Measurements from ENCODE around the gene ABHD12.
"Not testable (repeated sequence)": the region's sequence is repeated elsewhere in the genome, so short reads cannot be mapped to it uniquely, and the experiment has no call there.

Gene ABHD12

GRCh38 chr20:25338112-25339023 lies 52.3 kb downstream of the ABHD12 start:
- H2AFZ ChIP-seq (ENCODE audit: insufficient read depth, low read length, poor library complexity) = no peak overlapping the region
- H4K91ac ChIP-seq (ENCODE audit: low read depth, low read length) = no peak overlapping the region
- H3K23ac ChIP-seq (ENCODE audit: low read length) = no peak overlapping the region
- no peaks in the 10 kb centered on the region for H3K9me3 ChIP-seq (ENCODE audit: insufficient read depth, low read depth, low read length)
- peaks cover 19 to 22% of the 10 kb centered on the region in 2 experiments for H3K4me1 ChIP-seq (ENCODE audit: control insufficient read depth in 1 of 2, insufficient read depth in 2 of 2, low read length in 2 of 2)
- peak overlapping the region; percentile 50 for H3K4ac ChIP-seq (ENCODE audit: low read depth, low read length)
- no peak overlapping the region for H4K8ac ChIP-seq (ENCODE audit: low read depth, low read length)
- H3K4me3 ChIP-seq (ENCODE audit: low read depth, low read length) = no peak overlapping the region
- H3K36me3 ChIP-seq (ENCODE audit: control insufficient read depth in 1 of 2, insufficient read depth in 2 of 2, low read length in 2 of 2) = peaks cover 7% of the 10 kb centered on the region in 2 experiments
- no peak overlapping the region for H2AK5ac ChIP-seq (ENCODE audit: low read length)
- H3K79me1 ChIP-seq (ENCODE audit: low read length) = no peaks in the 10 kb centered on the region
- H3K27ac ChIP-seq (ENCODE audit: low read depth, low read length) = no peak overlapping the region
- H3K18ac ChIP-seq (ENCODE audit: low read length) = peak overlapping the region; percentile 85
- DNase-seq = no peak
- H3K79me2 ChIP-seq (ENCODE audit: control insufficient read depth, insufficient read depth, low read length, poor library complexity) = peaks cover 2% of the 10 kb centered on the region
- no peak overlapping the region for H3K4me2 ChIP-seq (ENCODE audit: low read length)
- no peak overlapping the region for H3K9ac ChIP-seq (ENCODE audit: low read length)
- H4K12ac ChIP-seq (ENCODE audit: low read depth, low read length) = no peak overlapping the region
- no CpG with 5 or more reads among the region's 11 CpGs for WGBS (ENCODE audit: extremely low coverage, insufficient coverage, insufficient read length)
- no peaks in the 10 kb centered on the region for H3K27me3 ChIP-seq (ENCODE audit: insufficient read depth, low read length)
- H2BK120ac ChIP-seq (ENCODE audit: insufficient read depth, low read length, poor library complexity) = no peak overlapping the region
- no peak overlapping the region for H3K14ac ChIP-seq (ENCODE audit: low read length)
- H2BK5ac ChIP-seq (ENCODE audit: low read depth, low read length, poor library complexity) = no peak overlapping the region
- H2BK12ac ChIP-seq (ENCODE audit: low read length) = no peak overlapping the region

- Histone ChIP-seq H3K27ac (ENCODE audit: low read depth, low read length) (no peak overlapping the region), H4K91ac (ENCODE audit: low read depth, low read length) (no peak overlapping the region), H4K8ac (ENCODE audit: low read depth, low read length) (no peak overlapping the region), H3K14ac (ENCODE audit: low read length) (no peak overlapping the region), H4K12ac (ENCODE audit: low read depth, low read length) (no peak overlapping the region), H3K36me3 (ENCODE audit: control insufficient read depth in 1 of 2, insufficient read depth in 2 of 2, low read length in 2 of 2) (peaks cover 7% of the 10 kb centered on the region in 2 experiments), H3K9ac (ENCODE audit: low read length) (no peak overlapping the region), H3K79me1 (ENCODE audit: low read length) (no peaks in the 10 kb centered on the region), H2AK5ac (ENCODE audit: low read length) (no peak overlapping the region), H2AFZ (ENCODE audit: insufficient read depth, low read length, poor library complexity) (no peak overlapping the region), H2BK5ac (ENCODE audit: low read depth, low read length, poor library complexity) (peak overlapping the region; percentile 23), H3K18ac (ENCODE audit: low read length) (peak overlapping the region; percentile 4), H3K4me1 (ENCODE audit: control insufficient read depth in 1 of 2, insufficient read depth in 2 of 2, low read length in 2 of 2) (peaks cover 14 to 16% of the 10 kb centered on the region in 2 experiments), H2BK12ac (ENCODE audit: low read length) (no peak overlapping the region), H3K4ac (ENCODE audit: low read depth, low read length) (no peak overlapping the region), H3K23ac (ENCODE audit: low read length) (no peak overlapping the region), H3K79me2 (ENCODE audit: control insufficient read depth, insufficient read depth, low read length, poor library complexity) (no peaks in the 10 kb centered on the region), H2BK120ac (ENCODE audit: insufficient read depth, low read length, poor library complexity) (no peak overlapping the region), H3K4me2 (ENCODE audit: low read length) (no peak overlapping the region), H3K27me3 (ENCODE audit: insufficient read depth, low read length) (no peaks in the 10 kb centered on the region), H3K4me3 (ENCODE audit: low read depth, low read length) (no peak overlapping the region), H3K9me3 (ENCODE audit: insufficient read depth, low read depth, low read length) (no peaks in the 10 kb centered on the region)
- peak in 1 of 2 donors; percentile 56 for DNase-seq
- no CpG with 5 or more reads among the region's 17 CpGs for WGBS (ENCODE audit: extremely low coverage, insufficient coverage, insufficient read length)
These were observed 53.8 kb downstream of the ABHD12 start for GRCh38 chr20:25336561-25337422.

- not testable (repeated sequence) for H2BK5ac ChIP-seq (ENCODE audit: low read depth, low read length, poor library complexity); H3K9ac ChIP-seq (ENCODE audit: low read length); H3K27me3 ChIP-seq (ENCODE audit: insufficient read depth, low read length); H2AK5ac ChIP-seq (ENCODE audit: low read length); H3K4ac ChIP-seq (ENCODE audit: low read depth, low read length); H3K4me3 ChIP-seq (ENCODE audit: low read depth, low read length); H4K91ac ChIP-seq (ENCODE audit: low read depth, low read length); H3K79me1 ChIP-seq (ENCODE audit: low read length); H3K27ac ChIP-seq (ENCODE audit: low read depth, low read length); H3K79me2 ChIP-seq (ENCODE audit: control insufficient read depth, insufficient read depth, low read length, poor library complexity); H2BK12ac ChIP-seq (ENCODE audit: low read length); H3K23ac ChIP-seq (ENCODE audit: low read length); H3K36me3 ChIP-seq (ENCODE audit: control insufficient read depth in 1 of 2, insufficient read depth in 2 of 2, low read length in 2 of 2); H3K18ac ChIP-seq (ENCODE audit: low read length); H3K14ac ChIP-seq (ENCODE audit: low read length); H3K9me3 ChIP-seq (ENCODE audit: insufficient read depth, low read depth, low read length); H4K12ac ChIP-seq (ENCODE audit: low read depth, low read length); H2BK120ac ChIP-seq (ENCODE audit: insufficient read depth, low read length, poor library complexity); H2AFZ ChIP-seq (ENCODE audit: insufficient read depth, low read length, poor library complexity); H4K8ac ChIP-seq (ENCODE audit: low read depth, low read length); H3K4me2 ChIP-seq (ENCODE audit: low read length); DNase-seq
- WGBS (ENCODE audit: extremely low coverage, insufficient coverage, insufficient read length) = no CpG with 5 or more reads among the region's 1 CpG
- peaks cover 10 to 11% of the 10 kb centered on the region in 2 experiments for H3K4me1 ChIP-seq (ENCODE audit: control insufficient read depth in 1 of 2, insufficient read depth in 2 of 2, low read length in 2 of 2)
These were observed 55.7 kb downstream of the ABHD12 start for GRCh38 chr20:25334972-25335371.

- Histone ChIP-seq H2BK12ac (ENCODE audit: low read length) (no peak overlapping the region), H3K36me3 (ENCODE audit: control insufficient read depth in 1 of 2, insufficient read depth in 2 of 2, low read length in 2 of 2) (peaks cover 0 to 5% of the 10 kb centered on the region in 2 experiments), H3K27ac (ENCODE audit: low read depth, low read length) (no peak overlapping the region), H3K4ac (ENCODE audit: low read depth, low read length) (peak overlapping the region; percentile 16), H3K14ac (ENCODE audit: low read length) (no peak overlapping the region), H2AK5ac (ENCODE audit: low read length) (no peak overlapping the region), H2AFZ (ENCODE audit: insufficient read depth, low read length, poor library complexity) (no peak overlapping the region), H4K8ac (ENCODE audit: low read depth, low read length) (no peak overlapping the region), H3K79me2 (ENCODE audit: control insufficient read depth, insufficient read depth, low read length, poor library complexity) (peaks cover 4% of the 10 kb centered on the region), H3K4me2 (ENCODE audit: low read length) (no peak overlapping the region), H3K9ac (ENCODE audit: low read length) (no peak overlapping the region), H3K79me1 (ENCODE audit: low read length) (peaks cover 2% of the 10 kb centered on the region), H3K27me3 (ENCODE audit: insufficient read depth, low read length) (no peaks in the 10 kb centered on the region), H3K9me3 (ENCODE audit: insufficient read depth, low read depth, low read length) (no peaks in the 10 kb centered on the region), H3K4me3 (ENCODE audit: low read depth, low read length) (peak overlapping the region; percentile 13), H2BK120ac (ENCODE audit: insufficient read depth, low read length, poor library complexity) (no peak overlapping the region), H4K91ac (ENCODE audit: low read depth, low read length) (no peak overlapping the region), H3K18ac (ENCODE audit: low read length) (peak overlapping the region; percentile 12), H3K23ac (ENCODE audit: low read length) (no peak overlapping the region), H2BK5ac (ENCODE audit: low read depth, low read length, poor library complexity) (no peak overlapping the region), H4K12ac (ENCODE audit: low read depth, low read length) (no peak overlapping the region), H3K4me1 (ENCODE audit: control insufficient read depth in 1 of 2, insufficient read depth in 2 of 2, low read length in 2 of 2) (peaks cover 12 to 19% of the 10 kb centered on the region in 2 experiments)
- no peak for DNase-seq
- WGBS (ENCODE audit: extremely low coverage, insufficient coverage, insufficient read length) = no CpG with 5 or more reads among the region's 12 CpGs
These were observed 61.6 kb downstream of the ABHD12 start for GRCh38 chr20:25328954-25329498.
